GM21619 (cell line): Measurements from ENCODE around the gene KCNJ5.

ENCODE experiments used
- ATAC-seq: cut with Tn5 transposase; IDR thresholded peaks from one replicate; pipeline ENCODE4 v1.9.1; 2021; ENCODE audit not compliant: unreplicated experiment

Gene KCNJ5

GRCh38 chr11:128894685-128895084 lies 3.5 kb downstream of the KCNJ5 start:
- no peak for ATAC-seq

- ATAC-seq: no peak
Observed at GRCh38 chr11:128895526-128895925, 4.4 kb downstream of the KCNJ5 start.

GRCh38 chr11:128896356-128896755 lies 5.2 kb downstream of the KCNJ5 start:
- no peak for ATAC-seq

DNA sequence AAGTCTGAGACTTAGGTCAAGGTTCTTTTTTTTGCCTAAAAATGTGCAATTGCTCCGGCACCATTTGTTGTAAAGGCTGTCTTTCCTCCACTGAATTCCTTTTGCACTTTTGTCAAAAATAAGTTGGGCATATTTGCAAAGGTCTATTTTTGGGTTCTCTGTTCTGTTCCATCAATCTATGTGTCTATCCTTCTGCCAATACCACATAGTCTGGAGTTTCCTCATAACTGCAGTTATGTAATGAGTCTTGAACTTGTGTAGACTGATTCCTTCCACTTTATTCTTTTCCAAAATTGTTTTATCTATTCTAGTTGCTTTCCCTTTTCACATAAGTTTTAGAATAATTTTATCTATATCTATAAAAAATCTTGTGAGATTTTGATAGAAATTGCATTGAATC lies 6.7 kb downstream of the KCNJ5 start:
- no peak for ATAC-seq

GRCh38 chr11:128898580-128899344 lies 7.6 kb downstream of the KCNJ5 start:
- no peak for ATAC-seq

- ATAC-seq: no peak
Observed at GRCh38 chr11:128900468-128900867, 9.3 kb downstream of the KCNJ5 start.

DNA sequence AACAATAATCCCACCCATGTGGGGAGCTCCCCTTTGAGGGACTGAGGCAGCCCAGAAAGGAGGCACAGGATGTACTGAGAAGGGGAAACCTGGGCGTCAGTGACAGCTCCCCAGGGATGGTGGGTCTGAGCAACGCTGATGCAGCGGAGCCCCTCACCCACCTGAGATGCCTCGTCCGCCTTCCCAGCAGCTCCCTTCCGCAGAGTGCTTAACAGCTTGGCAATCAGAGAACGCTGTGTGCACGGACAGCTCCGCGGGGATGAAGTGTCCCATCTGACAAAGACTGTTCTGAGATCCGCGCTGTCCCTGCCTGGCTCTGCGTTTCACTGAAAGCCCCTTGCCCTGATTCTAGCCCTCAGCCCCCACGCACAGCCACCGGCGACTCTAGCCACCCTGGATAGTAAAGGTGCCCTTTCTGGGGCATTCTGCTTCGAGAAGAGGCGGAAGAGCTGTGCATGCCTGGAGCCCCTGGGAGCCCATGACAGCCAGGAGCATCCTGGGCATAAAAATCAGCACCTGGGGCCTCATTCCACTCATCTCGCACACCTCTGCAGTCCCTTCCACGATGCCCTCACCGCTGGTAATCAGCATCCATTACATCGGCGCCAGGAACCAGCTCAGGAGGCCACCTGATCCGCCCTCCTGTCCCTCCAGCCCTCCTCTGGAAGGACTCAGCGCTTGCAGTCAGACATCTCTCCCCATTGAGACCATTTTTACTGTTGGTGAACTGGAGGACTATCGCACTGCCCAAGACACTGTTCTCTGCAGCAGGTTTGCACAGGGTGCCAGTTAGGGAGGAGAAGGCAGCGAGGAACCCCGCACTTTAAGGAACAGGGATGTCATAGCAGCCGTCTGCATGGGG lies 10.7 kb downstream of the KCNJ5 start:
- ATAC-seq: no peak

GRCh38 chr11:128902515-128903066 lies 11.4 kb downstream of the KCNJ5 start:
- ATAC-seq: no peak

GRCh38 chr11:128903248-128904061 lies 12.3 kb downstream of the KCNJ5 start:
- no peak for ATAC-seq

GRCh38 chr11:128904303-128904655 lies 13.1 kb downstream of the KCNJ5 start:
- ATAC-seq: no peak

DNA sequence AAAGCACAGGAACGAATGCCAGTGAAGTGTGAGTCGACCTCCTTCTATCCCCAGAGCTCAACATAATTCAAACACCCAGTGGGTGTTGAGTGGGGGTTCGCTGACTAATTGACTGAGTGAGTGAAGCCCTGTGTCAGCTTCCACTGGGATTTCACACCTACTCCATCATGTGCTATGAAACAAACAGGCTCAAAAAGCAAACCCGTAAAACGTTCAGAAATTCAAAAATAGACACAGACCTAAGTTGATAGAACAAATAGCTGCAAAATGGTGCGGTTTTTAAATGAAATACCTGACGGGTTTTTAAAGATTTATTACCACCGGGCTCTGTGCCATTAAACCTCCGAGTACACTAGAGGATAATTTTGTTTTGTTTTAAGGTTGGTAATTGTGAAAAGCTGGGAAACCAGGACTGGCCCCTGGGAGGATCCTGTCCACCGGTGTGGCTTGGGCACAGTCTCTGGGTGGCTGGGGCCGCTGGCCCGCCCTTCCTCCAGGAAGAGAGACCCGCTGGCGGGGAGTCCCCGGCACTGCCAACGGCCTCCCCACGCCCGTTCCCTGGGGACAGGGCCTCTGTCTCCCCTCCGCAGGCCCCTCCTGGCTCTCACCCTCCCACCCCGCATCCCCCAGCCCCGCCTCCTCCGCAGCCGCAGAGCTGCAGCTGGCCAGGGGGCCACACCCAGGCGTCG lies 13.6 kb downstream of the KCNJ5 start:
- peak; percentile 63 for ATAC-seq

DNA sequence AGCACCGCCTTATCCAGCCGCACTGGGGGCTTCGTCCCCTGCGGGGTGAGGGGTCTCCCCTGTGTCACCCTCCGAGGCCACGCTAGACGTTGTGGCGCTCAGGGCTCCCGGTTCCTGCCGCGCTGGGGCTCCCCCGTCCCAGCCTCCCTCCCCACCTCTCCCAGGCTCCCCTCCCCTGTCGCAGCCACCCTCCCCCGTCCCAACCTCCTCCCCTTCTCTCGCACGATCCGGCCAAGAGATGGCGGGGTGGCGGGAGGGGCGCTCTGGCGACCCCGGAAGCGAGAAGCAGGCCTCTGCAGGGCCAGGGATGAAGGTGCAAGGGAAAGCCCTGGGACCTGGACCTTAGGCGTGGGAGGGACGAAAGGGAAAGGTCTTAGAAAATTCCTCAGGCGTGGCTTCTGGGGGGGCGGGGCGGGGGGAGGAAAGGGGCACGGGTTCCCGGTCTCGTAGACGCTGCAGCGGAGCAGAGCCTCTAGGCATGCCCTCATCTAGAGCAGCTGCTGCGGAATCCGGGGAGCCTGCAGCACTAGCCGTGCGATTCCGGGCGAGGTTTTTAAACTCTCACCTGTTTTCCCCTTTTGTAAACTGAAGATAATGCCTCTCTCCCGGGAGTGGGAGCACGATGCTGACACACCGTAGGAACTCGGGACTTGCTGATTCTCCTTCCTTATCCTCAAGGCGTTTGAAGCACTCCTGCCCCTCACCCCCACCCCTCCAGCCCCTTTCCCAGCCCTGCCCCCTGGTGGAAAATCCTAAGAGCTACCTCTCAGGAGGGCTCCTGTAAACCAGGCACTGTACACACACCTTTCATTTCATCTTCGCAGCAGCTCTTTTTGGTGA lies 14.4 kb downstream of the KCNJ5 start:
- ATAC-seq: peak; percentile 33

DNA sequence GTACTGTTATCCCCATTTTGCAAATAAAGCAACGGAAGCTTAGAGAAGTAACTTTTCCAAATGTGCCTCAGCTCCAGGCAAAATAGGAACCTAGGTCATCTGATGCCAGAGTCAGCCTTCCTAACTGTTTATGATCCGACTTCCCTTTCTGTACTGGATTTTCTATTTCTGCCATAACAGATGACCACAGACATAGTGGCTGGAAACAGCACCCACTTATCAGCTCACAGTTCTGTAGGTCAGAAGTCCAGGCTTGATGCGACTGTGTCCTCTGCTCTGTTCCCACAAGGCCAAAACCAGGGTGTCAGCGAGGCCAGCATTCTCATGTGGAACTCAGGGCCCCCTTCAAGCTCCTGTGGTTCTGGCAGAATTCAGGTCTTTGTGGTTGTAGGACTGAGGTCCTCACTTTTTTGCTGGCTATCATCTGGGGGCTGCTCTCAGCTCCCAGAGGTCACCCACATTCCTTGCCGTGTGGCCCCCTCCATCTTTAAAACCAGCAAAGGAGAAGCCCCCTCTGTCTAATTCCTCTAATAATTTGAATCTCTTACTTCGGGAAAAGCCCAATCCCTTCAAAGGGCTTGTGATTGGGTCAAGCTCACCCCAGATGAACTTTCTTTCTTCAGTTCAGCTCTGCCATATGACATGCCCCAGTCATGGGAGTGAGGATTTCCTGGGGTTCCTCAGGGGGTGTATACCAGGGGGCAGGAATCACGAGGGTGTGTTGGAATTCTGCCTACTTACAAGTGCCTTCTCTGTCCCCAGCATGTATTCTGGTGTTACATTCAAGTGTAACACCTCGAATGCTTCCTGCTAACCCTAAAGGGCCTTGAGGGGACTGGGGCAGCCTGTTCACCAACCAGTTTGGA lies 15.3 kb downstream of the KCNJ5 start:
- no peak for ATAC-seq

DNA sequence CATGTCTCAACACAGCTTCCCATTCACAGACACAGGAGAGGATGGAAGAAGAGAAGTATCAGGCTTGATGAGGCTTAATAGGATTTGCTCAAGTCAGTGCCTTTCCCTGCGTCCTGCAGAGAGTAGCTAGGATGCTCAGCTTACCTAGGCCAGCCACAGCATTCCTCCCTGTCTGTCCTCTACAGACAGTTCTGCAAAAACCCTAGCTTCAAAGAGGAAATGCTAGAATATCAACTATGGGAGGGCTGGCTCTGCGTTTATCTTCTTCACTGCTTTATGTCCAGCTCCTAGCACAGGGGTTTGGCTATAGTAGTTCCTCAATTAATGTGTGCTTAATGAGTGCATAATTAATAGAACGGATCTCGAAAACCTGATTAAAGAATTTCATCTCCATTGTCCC lies 16.4 kb downstream of the KCNJ5 start:
- no peak for ATAC-seq

DNA sequence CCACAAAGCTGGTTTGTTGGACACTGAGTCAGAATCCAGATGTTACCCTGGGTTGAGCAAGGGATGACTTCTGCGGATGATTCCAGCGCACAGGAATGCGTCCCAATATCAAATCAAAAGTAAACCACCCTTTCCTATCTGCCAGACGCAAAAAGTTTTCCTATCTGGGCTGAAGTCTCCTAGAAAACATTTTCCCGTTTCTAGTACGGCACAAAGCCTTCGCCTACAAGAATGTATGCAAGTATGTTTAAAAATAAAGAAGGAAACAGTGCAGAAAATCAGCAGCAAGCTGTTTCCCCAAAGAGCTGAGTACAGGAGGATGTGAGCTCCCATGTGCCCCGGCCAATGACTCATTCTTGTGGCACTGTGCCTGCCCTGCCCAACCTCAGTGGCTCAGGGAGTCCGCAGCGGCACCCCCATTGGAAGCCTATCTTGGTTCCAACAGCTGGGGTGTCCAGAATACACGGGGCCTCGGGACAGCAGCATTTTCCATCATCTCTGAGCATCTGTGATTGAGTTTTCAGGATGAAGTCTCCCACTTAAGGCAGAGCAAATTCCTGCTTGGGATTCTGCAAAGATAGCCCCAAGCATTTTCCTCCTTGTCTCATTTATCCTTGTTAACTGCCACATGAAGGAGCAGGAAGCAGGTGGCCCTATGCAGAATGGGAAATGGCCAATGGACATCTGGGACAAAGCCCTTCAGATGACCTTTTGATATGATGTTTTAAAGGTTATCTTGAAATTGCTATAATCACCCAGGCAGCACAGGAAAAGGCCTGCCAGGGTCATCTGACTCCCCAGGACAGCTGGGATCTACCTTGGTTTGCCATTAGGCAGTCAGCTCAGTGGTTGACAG lies 17.5 kb downstream of the KCNJ5 start:
- no peak for ATAC-seq

- ATAC-seq: no peak
Observed at GRCh38 chr11:128909438-128910125, 18.4 kb downstream of the KCNJ5 start.

GRCh38 chr11:128910576-128910975 lies 19.4 kb downstream of the KCNJ5 start:
- no peak for ATAC-seq
